ENCODE data around the gene DDX10.

Gene DDX10

DNA sequence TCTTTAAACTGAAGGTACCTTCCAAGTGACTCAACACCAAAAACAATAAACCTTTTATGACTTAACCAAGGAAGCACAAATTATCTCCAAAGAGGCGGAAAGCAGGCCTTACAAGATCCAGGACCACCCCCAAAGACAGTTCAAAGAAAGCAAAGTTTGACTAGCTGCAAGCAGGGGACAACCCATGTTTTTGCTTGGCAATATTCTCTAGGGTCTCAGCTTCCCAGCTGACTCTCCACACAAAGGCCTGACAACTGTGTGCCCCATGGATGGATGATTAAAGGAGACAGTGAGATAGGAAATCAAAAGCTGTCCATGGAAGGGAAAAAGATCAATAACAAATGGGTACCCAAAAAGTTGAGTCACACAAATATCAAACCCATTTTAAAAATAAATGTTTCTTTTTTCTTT lies 232.2 kb downstream of the DDX10 start:
- no peaks in the 10 kb centered on the region for H3K9me3 ChIP-seq (ENCODE audit: low read length)
- H3K27me3 ChIP-seq (ENCODE audit: control insufficient read depth in 1 of 2, insufficient read depth in 2 of 2, low read length in 2 of 2): no peaks in the 10 kb centered on the region
- H3K27ac ChIP-seq (ENCODE audit: low read depth, low read length): no peak overlapping the region
- H3K36me3 ChIP-seq (ENCODE audit: insufficient read depth, low read length): no peaks in the 10 kb centered on the region
- H3K4me3 ChIP-seq (ENCODE audit: low read depth in 1 of 2, low read length in 2 of 2): no peak overlapping the region
- H3K4me1 ChIP-seq (ENCODE audit: insufficient read depth, low read length): no peaks in the 10 kb centered on the region
- H3K9ac ChIP-seq (ENCODE audit: low read length): no peak overlapping the region

DNA sequence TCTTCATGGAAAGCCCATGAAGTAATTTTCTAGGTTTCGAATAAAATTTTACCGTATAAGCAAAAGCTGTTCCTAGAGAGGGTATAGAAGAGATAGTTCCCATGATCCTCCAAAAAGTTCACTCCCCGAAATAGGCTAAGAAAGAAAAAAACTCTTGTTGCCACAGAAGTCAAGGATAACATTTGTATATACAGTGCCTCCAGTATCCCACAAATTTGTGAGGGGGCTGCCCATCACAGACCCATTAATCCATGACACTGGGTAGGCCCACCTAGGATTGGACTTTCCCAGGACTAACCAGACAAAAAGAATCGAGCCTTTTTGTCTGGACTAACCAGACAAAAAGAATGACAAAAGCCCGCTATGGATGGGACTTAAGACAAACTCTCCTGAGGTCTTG lies 233.0 kb downstream of the DDX10 start:
- no peak overlapping the region for H3K27ac ChIP-seq (ENCODE audit: low read depth, low read length)
- H3K4me3 ChIP-seq (ENCODE audit: low read depth in 1 of 2, low read length in 2 of 2): no peak overlapping the region
- H3K9me3 ChIP-seq (ENCODE audit: low read length): no peaks in the 10 kb centered on the region
- no peak overlapping the region for H3K9ac ChIP-seq (ENCODE audit: low read length)
- no peaks in the 10 kb centered on the region for H3K4me1 ChIP-seq (ENCODE audit: insufficient read depth, low read length)
- no peaks in the 10 kb centered on the region for H3K27me3 ChIP-seq (ENCODE audit: control insufficient read depth in 1 of 2, insufficient read depth in 2 of 2, low read length in 2 of 2)
- no peaks in the 10 kb centered on the region for H3K36me3 ChIP-seq (ENCODE audit: insufficient read depth, low read length)

DNA sequence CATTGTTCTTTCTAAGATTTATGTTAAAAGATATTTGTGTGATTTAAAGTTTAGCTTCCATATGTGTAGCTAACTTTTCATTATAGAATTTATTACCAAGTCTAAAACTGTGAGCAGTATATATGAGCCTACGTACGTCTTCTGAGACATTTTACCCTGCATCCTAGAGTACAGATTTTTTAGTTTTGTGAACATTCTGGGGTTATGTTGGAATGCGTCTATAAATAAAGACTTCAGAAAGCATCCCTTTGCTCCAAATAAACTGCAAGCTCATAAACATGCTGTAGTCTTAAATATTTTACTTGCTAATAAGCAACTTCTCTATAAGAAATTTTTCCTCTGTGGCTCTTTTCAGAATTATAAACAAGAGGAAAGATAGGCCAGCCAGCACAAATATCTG lies 236.5 kb downstream of the DDX10 start:
- no peak overlapping the region for H3K9ac ChIP-seq (ENCODE audit: low read length)
- H3K36me3 ChIP-seq (ENCODE audit: insufficient read depth, low read length): no peaks in the 10 kb centered on the region
- no peak overlapping the region for H3K27ac ChIP-seq (ENCODE audit: low read depth, low read length)
- no peak overlapping the region for H3K4me3 ChIP-seq (ENCODE audit: low read depth in 1 of 2, low read length in 2 of 2)
- H3K27me3 ChIP-seq (ENCODE audit: control insufficient read depth in 1 of 2, insufficient read depth in 2 of 2, low read length in 2 of 2): no peaks in the 10 kb centered on the region
- H3K9me3 ChIP-seq (ENCODE audit: low read length): no peaks in the 10 kb centered on the region
- H3K4me1 ChIP-seq (ENCODE audit: insufficient read depth, low read length): no peaks in the 10 kb centered on the region

DNA sequence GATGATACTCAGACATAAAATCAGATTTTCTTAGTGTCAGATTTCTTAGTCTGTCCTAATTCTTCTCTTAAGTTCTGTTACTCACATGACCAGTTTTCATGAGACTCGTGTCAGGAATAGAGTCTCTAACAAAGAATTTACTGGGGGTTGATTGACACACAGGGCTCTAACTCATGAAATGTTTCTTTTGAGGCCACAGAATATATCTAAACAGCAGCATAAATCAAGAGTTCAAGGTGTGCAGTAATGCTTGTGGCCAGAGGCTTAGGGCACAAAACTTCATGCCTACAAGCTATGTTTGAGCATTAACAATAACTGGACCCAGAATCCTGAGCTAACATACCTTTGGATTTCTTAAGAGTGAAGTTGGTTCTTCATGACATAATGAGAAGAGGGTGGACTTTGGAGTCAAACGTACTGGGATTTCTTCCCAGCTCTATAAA lies 237.2 kb downstream of the DDX10 start:
- Histone ChIP-seq H3K9ac (ENCODE audit: low read length) (no peak overlapping the region), H3K27me3 (ENCODE audit: control insufficient read depth in 1 of 2, insufficient read depth in 2 of 2, low read length in 2 of 2) (no peaks in the 10 kb centered on the region), H3K27ac (ENCODE audit: low read depth, low read length) (no peak overlapping the region), H3K36me3 (ENCODE audit: insufficient read depth, low read length) (no peaks in the 10 kb centered on the region), H3K4me3 (ENCODE audit: low read depth in 1 of 2, low read length in 2 of 2) (no peak overlapping the region), H3K4me1 (ENCODE audit: insufficient read depth, low read length) (no peaks in the 10 kb centered on the region), H3K9me3 (ENCODE audit: low read length) (no peaks in the 10 kb centered on the region)

DNA sequence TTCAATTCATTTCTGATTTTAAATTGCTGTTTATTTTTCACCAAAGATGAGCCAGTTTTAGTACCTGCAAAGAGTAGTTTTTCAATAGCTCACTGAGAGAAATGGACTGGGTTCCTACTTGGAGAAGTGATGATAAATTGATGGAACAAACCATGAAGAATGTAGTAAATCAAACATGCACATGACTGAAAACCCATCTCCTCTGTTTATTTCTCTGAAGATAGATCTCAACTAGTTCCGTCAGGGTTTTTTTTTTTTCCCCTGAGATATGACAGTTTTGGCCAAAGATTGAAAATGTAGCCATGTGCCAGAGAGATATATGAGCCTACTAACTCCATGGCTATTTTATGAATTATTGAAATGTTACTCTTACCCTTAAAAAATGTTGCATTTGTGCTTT lies 239.6 kb downstream of the DDX10 start:
- Histone ChIP-seq H3K9me3 (ENCODE audit: low read length) (no peaks in the 10 kb centered on the region), H3K36me3 (ENCODE audit: insufficient read depth, low read length) (no peaks in the 10 kb centered on the region), H3K4me3 (ENCODE audit: low read depth in 1 of 2, low read length in 2 of 2) (no peak overlapping the region), H3K27ac (ENCODE audit: low read depth, low read length) (no peak overlapping the region), H3K4me1 (ENCODE audit: insufficient read depth, low read length) (no peaks in the 10 kb centered on the region), H3K27me3 (ENCODE audit: control insufficient read depth in 1 of 2, insufficient read depth in 2 of 2, low read length in 2 of 2) (no peaks in the 10 kb centered on the region), H3K9ac (ENCODE audit: low read length) (no peak overlapping the region)

DNA sequence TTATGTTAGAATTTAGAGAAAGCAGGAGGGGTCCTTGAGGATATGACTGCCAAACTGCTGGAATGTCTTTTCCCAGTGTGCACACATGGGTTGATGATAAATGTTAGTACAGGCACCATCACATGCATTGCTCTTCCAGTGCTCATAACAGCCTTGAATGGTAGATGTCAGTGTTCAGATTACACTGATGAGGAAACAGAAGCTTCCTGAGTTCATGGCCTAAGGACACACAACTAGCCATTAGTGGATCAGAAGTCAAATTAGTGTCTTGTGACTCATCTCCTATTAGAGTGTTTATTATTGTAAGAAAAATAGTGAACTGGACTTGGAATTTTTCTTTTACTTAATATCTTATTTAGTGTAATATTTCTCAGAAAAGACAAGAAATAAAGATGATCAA lies 241.5 kb downstream of the DDX10 start:
- no peak overlapping the region for H3K4me3 ChIP-seq (ENCODE audit: low read depth in 1 of 2, low read length in 2 of 2)
- H3K4me1 ChIP-seq (ENCODE audit: insufficient read depth, low read length): no peaks in the 10 kb centered on the region
- H3K36me3 ChIP-seq (ENCODE audit: insufficient read depth, low read length): no peaks in the 10 kb centered on the region
- H3K27me3 ChIP-seq (ENCODE audit: control insufficient read depth in 1 of 2, insufficient read depth in 2 of 2, low read length in 2 of 2): no peaks in the 10 kb centered on the region
- H3K9me3 ChIP-seq (ENCODE audit: low read length): no peaks in the 10 kb centered on the region
- H3K9ac ChIP-seq (ENCODE audit: low read length): no peak overlapping the region
- no peak overlapping the region for H3K27ac ChIP-seq (ENCODE audit: low read depth, low read length)

DNA sequence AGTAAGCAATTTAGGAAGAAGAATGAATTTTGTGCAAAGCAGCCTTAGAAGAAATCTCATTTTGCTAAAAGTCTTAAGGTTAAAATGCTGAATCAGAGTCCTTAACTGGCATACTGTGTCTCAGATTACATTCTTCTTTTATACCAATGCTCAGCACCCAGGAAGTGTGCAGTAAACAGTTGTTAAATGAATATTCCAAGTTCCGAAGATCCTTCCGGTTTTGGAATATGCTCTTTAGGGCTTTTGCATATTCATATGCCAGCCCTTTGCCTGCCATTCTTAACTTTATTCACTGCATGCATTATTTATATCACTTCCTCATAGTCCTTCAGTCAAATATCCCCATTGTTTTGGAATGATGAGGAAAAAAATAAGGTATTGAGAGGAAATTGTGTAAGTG lies 242.0 kb downstream of the DDX10 start:
- no peaks in the 10 kb centered on the region for H3K4me1 ChIP-seq (ENCODE audit: insufficient read depth, low read length)
- no peak overlapping the region for H3K4me3 ChIP-seq (ENCODE audit: low read depth in 1 of 2, low read length in 2 of 2)
- no peak overlapping the region for H3K27ac ChIP-seq (ENCODE audit: low read depth, low read length)
- H3K36me3 ChIP-seq (ENCODE audit: insufficient read depth, low read length): no peaks in the 10 kb centered on the region
- no peak overlapping the region for H3K9ac ChIP-seq (ENCODE audit: low read length)
- no peaks in the 10 kb centered on the region for H3K27me3 ChIP-seq (ENCODE audit: control insufficient read depth in 1 of 2, insufficient read depth in 2 of 2, low read length in 2 of 2)
- H3K9me3 ChIP-seq (ENCODE audit: low read length): no peaks in the 10 kb centered on the region

DNA sequence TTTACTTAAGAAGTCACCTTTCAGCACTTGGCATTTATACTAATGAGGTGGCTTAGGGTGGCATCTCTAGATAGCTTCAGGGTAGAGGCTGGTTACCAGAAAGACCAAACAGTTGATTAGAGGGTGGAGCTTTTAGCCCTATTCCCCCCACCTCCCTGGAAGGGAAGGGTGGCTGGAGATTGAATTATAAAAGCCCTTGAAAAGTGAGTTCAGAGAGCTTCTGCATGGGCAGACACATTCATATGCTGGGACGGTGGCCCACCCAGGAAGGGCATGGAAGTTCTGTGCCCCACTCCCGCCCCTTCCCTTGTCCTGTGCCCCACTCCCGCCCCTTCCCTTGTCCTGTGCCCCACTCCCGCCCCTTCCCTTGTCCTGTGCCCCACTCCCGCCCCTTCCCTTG lies 244.2 kb downstream of the DDX10 start:
- Histone ChIP-seq H3K4me3 (ENCODE audit: low read depth in 1 of 2, low read length in 2 of 2) (no peak overlapping the region), H3K36me3 (ENCODE audit: insufficient read depth, low read length) (no peaks in the 10 kb centered on the region), H3K27me3 (ENCODE audit: control insufficient read depth in 1 of 2, insufficient read depth in 2 of 2, low read length in 2 of 2) (no peaks in the 10 kb centered on the region), H3K4me1 (ENCODE audit: insufficient read depth, low read length) (no peaks in the 10 kb centered on the region), H3K9me3 (ENCODE audit: low read length) (no peaks in the 10 kb centered on the region), H3K27ac (ENCODE audit: low read depth, low read length) (no peak overlapping the region), H3K9ac (ENCODE audit: low read length) (no peak overlapping the region)

DNA sequence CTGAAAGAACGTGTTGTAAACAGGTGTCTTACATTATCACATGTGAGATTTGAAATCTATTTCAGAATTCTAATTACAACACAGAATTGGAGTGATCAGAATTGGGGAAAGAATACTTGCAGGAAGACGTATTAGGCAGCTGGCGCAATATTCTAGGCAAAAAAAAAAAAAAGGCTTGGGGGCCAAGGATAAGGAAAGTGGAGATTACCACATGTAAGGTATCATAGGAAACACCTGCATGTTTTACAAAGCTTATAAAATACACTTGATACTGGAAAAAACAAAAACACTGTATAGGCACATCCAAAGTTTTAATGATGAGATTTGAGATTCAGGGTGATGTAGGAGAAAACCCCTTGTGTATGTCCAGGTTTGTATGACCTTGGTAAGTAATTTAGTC lies 245.1 kb downstream of the DDX10 start:
- H3K9ac ChIP-seq (ENCODE audit: low read length): no peak overlapping the region
- no peak overlapping the region for H3K4me3 ChIP-seq (ENCODE audit: low read depth in 1 of 2, low read length in 2 of 2)
- no peaks in the 10 kb centered on the region for H3K27me3 ChIP-seq (ENCODE audit: control insufficient read depth in 1 of 2, insufficient read depth in 2 of 2, low read length in 2 of 2)
- H3K36me3 ChIP-seq (ENCODE audit: insufficient read depth, low read length): no peaks in the 10 kb centered on the region
- no peaks in the 10 kb centered on the region for H3K9me3 ChIP-seq (ENCODE audit: low read length)
- no peaks in the 10 kb centered on the region for H3K4me1 ChIP-seq (ENCODE audit: insufficient read depth, low read length)
- H3K27ac ChIP-seq (ENCODE audit: low read depth, low read length): no peak overlapping the region

DNA sequence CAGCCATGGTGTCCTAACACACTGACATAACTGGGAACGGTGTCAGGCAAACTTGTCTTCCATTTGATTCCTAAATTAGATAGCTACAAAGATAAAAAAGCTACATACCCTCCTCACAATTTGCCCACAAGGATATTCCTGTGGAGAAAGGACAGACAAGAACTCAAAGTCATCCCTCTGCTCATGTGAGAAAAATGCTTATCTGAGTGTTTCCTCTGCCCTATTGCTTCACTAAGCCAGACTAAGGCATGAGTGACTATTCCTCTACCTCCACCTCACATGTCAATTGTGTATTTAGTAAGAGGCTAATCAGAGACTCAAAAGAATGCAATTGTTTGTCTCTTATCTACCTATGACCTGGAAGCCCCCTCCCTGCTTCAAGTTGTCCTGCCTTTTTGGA lies 247.7 kb downstream of the DDX10 start:
- Histone ChIP-seq H3K4me1 (ENCODE audit: insufficient read depth, low read length) (no peaks in the 10 kb centered on the region), H3K27me3 (ENCODE audit: control insufficient read depth in 1 of 2, insufficient read depth in 2 of 2, low read length in 2 of 2) (no peaks in the 10 kb centered on the region), H3K9ac (ENCODE audit: low read length) (no peak overlapping the region), H3K4me3 (ENCODE audit: low read depth in 1 of 2, low read length in 2 of 2) (no peak overlapping the region), H3K27ac (ENCODE audit: low read depth, low read length) (no peak overlapping the region), H3K36me3 (ENCODE audit: insufficient read depth, low read length) (no peaks in the 10 kb centered on the region), H3K9me3 (ENCODE audit: low read length) (no peaks in the 10 kb centered on the region)

DNA sequence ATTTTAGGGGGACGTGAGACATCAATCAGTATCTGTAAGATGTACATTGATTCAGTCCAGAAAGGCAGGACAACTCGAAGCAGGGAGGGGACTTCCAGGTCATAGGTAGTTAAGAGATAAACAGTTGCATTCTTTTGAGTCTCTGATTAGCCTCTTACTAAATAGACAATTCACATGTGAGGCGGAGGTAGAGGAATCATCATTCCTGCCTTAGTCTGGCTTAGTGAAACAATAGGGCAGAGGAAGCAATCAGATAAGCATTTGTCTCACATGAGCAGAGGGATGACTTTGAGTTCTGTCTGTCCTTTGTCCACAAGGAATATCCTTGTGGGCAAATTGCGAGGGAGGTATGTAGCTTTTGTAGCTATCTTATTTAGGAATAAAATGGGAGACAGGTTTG lies 248.3 kb downstream of the DDX10 start:
- Histone ChIP-seq H3K9ac (ENCODE audit: low read length) (no peak overlapping the region), H3K4me1 (ENCODE audit: insufficient read depth, low read length) (no peaks in the 10 kb centered on the region), H3K27ac (ENCODE audit: low read depth, low read length) (no peak overlapping the region), H3K9me3 (ENCODE audit: low read length) (no peaks in the 10 kb centered on the region), H3K36me3 (ENCODE audit: insufficient read depth, low read length) (no peaks in the 10 kb centered on the region), H3K4me3 (ENCODE audit: low read depth in 1 of 2, low read length in 2 of 2) (no peak overlapping the region), H3K27me3 (ENCODE audit: control insufficient read depth in 1 of 2, insufficient read depth in 2 of 2, low read length in 2 of 2) (no peaks in the 10 kb centered on the region)

DNA sequence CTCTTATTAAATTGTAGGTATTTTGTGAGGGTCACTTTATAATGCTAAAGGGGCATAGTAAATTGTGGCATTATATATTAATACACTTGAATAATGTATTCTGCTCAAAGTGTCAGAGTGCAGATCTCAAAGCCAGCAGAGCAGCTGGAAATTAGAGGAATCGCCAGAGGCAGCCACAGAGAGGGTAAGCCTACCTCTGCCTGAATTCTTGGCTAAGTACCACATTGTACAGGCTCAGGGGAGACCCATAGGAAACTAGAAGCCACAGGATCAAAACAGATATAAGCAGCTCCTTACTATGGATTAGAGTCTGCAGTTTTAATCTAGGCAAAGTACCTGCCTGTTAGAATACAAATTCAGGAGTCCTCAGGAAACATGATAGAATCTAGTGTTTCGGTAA lies 249.3 kb downstream of the DDX10 start:
- Histone ChIP-seq H3K4me1 (ENCODE audit: insufficient read depth, low read length) (no peaks in the 10 kb centered on the region), H3K4me3 (ENCODE audit: low read depth in 1 of 2, low read length in 2 of 2) (no peak overlapping the region), H3K27me3 (ENCODE audit: control insufficient read depth in 1 of 2, insufficient read depth in 2 of 2, low read length in 2 of 2) (no peaks in the 10 kb centered on the region), H3K36me3 (ENCODE audit: insufficient read depth, low read length) (no peaks in the 10 kb centered on the region), H3K9me3 (ENCODE audit: low read length) (no peaks in the 10 kb centered on the region), H3K27ac (ENCODE audit: low read depth, low read length) (no peak overlapping the region), H3K9ac (ENCODE audit: low read length) (no peak overlapping the region)

All from muscle layer of colon (tissue), 2 donors.